OCI-LY1 (cell line): ENCODE results near the gene KCNJ4.

Source experiments
- H2AFZ ChIP-seq: fragments of 200-600 bp; sonication (generic), shearing (Covaris generic); 2 replicates; pipeline ENCODE4 v1.6.0; 2014; ENCODE audit warnings: antibody characterized with exemption, mild to moderate bottlenecking, low read length
- H3F3A ChIP-seq: fragments of 200-600 bp; sonication (generic), shearing (Covaris generic); 2 replicates; pipeline ENCODE4 v1.6.0; 2014; ENCODE audit warnings: mild to moderate bottlenecking, antibody characterized with exemption, low read length, moderate library complexity; ENCODE audit not compliant: insufficient read depth
- H3K27ac ChIP-seq: fragments of 200-600 bp; sonication (generic); 2 replicates; pipeline ENCODE4 v1.5.1; 2014; ENCODE audit warnings: low read length, mixed run types, mild to moderate bottlenecking, low read depth; ENCODE audit not compliant: poor library complexity, severe bottlenecking
- H3K27me3 ChIP-seq: fragments of 200-600 bp; sonication (generic); 2 replicates; pipeline ENCODE4 v1.6.0; 2014; ENCODE audit warnings: antibody characterized with exemption, mild to moderate bottlenecking, low read length, moderate library complexity; ENCODE audit not compliant: insufficient read depth
- H3K36me3 ChIP-seq: fragments of 200-600 bp; sonication (generic); 2 replicates; pipeline ENCODE4 v1.6.1; 2014; ENCODE audit warnings: mild to moderate bottlenecking, antibody characterized with exemption, low read length, moderate library complexity, mixed read lengths; ENCODE audit not compliant: insufficient read depth
- H3K4me1 ChIP-seq: fragments of 200-600 bp; sonication (generic); 2 replicates; pipeline ENCODE4 v1.5.1; 2014; ENCODE audit warnings: mild to moderate bottlenecking, low read length, moderate library complexity; ENCODE audit not compliant: insufficient read depth, severe bottlenecking
- H3K4me2 ChIP-seq: fragments of 200-600 bp; sonication (generic), shearing (Covaris generic); 2 replicates; pipeline ENCODE4 v1.6.1; 2014; ENCODE audit warnings: low read length
- H3K4me3 ChIP-seq: fragments of 200-600 bp; sonication (generic); 2 replicates; pipeline ENCODE4 v1.5.1; 2014; ENCODE audit warnings: low read length, low read depth, mild to moderate bottlenecking, mixed read lengths; ENCODE audit not compliant: poor library complexity, severe bottlenecking
- H3K79me2 ChIP-seq: fragments of 200-600 bp; shearing (Covaris generic); 2 replicates; pipeline ENCODE4 v1.6.1; 2016; ENCODE audit warnings: mixed run types, low read length, mixed read lengths; ENCODE audit not compliant: insufficient read depth
- H3K9ac ChIP-seq: fragments of 200-600 bp; sonication (generic), shearing (Covaris generic); 2 replicates; pipeline ENCODE4 v1.6.1; 2014; ENCODE audit warnings: mild to moderate bottlenecking, low read length, mixed read lengths
- H3K9me2 ChIP-seq: fragments of 200-600 bp; sonication (generic), shearing (Covaris generic); 2 replicates; pipeline ENCODE4 v1.6.1; 2014; ENCODE audit warnings: low read depth, mild to moderate bottlenecking, low read length, mixed read lengths
- H3K9me3 ChIP-seq: fragments of 200-600 bp; shearing (Covaris generic); 2 replicates; pipeline ENCODE4 v1.6.1; 2014; ENCODE audit warnings: low read length, mixed read lengths
- H4K20me1 ChIP-seq: fragments of 200-600 bp; sonication (generic), shearing (Covaris generic); 2 replicates; pipeline ENCODE4 v1.6.0; 2016; ENCODE audit warnings: mild to moderate bottlenecking, low read length; ENCODE audit not compliant: insufficient read depth
- EZH2 ChIP-seq: fragments of 200-600 bp; sonication (generic), shearing (Covaris generic); IDR thresholded peaks from 2 replicates; pipeline ENCODE4 v1.8.0; 2017; ENCODE audit warnings: borderline replicate concordance, mixed run types, mild to moderate bottlenecking, antibody characterized with exemption, low read length, moderate library complexity, mixed read lengths
- TF ChIP-seq, protein P1 (sequence below): fragments of 200-600 bp; sonication (generic), shearing (Covaris generic); IDR thresholded peaks from 2 replicates; pipeline ENCODE4 v1.5.1; 2017; ENCODE audit warnings: mild to moderate bottlenecking, antibody characterized with exemption, low read length, moderate library complexity, mixed read lengths

KCNJ4 gene

DNA sequence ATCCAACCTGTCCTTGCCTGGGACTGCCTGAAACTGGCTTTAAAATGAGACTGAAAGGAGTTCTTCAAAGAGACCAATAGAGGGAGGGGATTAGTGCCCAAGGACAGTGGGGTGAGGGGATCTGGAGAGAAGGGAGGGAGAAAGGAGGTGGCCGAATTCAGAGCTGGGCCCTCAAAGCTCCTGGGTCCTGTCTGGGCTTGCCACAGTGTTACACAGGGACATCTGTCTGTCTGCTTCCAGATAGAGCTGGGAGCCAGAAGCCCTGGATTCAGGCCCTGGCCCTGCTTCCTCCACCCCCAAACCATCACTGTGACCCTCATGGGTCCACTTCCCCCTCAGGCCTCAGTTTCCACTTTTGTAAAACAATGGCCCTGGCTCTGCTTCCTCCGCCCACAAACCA, 3.6 kb downstream of the KCNJ4 start:
- TF ChIP-seq EZH2 = no peak
- TF ChIP-seq, protein P1, sequence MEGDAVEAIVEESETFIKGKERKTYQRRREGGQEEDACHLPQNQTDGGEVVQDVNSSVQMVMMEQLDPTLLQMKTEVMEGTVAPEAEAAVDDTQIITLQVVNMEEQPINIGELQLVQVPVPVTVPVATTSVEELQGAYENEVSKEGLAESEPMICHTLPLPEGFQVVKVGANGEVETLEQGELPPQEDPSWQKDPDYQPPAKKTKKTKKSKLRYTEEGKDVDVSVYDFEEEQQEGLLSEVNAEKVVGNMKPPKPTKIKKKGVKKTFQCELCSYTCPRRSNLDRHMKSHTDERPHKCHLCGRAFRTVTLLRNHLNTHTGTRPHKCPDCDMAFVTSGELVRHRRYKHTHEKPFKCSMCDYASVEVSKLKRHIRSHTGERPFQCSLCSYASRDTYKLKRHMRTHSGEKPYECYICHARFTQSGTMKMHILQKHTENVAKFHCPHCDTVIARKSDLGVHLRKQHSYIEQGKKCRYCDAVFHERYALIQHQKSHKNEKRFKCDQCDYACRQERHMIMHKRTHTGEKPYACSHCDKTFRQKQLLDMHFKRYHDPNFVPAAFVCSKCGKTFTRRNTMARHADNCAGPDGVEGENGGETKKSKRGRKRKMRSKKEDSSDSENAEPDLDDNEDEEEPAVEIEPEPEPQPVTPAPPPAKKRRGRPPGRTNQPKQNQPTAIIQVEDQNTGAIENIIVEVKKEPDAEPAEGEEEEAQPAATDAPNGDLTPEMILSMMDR = no peak
- Histone ChIP-seq H3K36me3 (no peaks in the 10 kb centered on the region), H3K9me2 (no peaks in the 10 kb centered on the region), H3K27ac (no peak overlapping the region), H3F3A (no peaks in the 10 kb centered on the region), H3K79me2 (no peaks in the 10 kb centered on the region), H3K9me3 (no peaks in the 10 kb centered on the region), H2AFZ (no peak overlapping the region), H3K4me2 (no peak overlapping the region), H4K20me1 (no peaks in the 10 kb centered on the region), H3K4me1 (no peaks in the 10 kb centered on the region), H3K9ac (no peak overlapping the region), H3K27me3 (peaks cover 14% of the 10 kb centered on the region), H3K4me3 (no peak overlapping the region)

DNA sequence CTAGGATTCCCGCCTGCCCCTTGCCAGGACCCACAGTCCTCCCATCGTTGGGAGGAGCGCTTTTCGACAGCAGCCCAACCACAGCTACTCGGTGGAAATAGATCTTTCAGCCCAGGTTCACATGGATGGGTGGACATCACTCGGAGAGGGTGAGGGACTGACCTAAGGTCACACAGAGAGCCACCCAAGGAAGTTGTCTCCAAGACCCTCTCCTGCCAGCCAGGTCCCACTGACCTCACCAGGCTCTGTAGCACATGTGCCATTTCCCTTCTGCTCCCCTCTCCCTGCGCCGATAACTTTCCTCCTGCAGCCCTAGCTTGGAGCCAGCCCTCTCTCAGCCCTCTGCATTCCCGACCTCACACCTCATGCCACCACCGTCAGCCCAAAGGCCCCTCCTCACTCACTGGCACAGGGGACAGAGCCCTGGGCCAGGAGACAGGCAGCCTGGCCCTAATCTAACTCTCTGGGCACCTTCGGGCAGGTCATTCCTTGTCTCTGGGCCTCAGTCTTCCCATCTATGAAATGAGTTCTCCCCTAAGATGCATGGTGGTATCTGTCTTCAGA, 4.7 kb downstream of the KCNJ4 start:
- Histone ChIP-seq H3K4me3 (no peak overlapping the region), H3F3A (no peaks in the 10 kb centered on the region), H2AFZ (no peak overlapping the region), H3K9me3 (no peaks in the 10 kb centered on the region), H3K79me2 (no peaks in the 10 kb centered on the region), H3K36me3 (no peaks in the 10 kb centered on the region), H3K9ac (no peak overlapping the region), H3K27me3 (peaks cover 14% of the 10 kb centered on the region), H3K27ac (no peak overlapping the region), H3K9me2 (no peaks in the 10 kb centered on the region), H3K4me2 (no peak overlapping the region), H3K4me1 (no peaks in the 10 kb centered on the region), H4K20me1 (no peaks in the 10 kb centered on the region)
- TF ChIP-seq, protein P1 = no peak
- no peak for TF ChIP-seq EZH2

DNA sequence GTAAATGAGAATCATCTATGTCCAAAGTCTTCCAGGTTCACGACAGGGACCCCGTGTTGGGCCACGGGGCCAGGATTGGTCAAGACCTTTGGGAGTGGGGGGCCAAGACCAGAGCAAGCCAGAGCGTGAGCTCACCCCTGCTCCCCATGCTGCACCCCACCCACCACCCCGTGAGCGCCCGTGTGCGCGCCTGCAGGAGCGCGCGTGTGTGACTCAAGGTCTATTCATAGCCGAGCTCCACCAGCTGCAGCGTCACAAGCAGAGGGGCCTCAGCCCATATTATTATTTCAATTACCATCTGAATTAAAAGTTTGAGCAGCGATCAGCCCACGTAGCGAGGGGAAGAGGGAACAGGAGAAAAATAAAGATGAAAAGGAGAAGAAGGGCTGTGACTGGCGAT, 5.2 kb downstream of the KCNJ4 start:
- peaks cover 14% of the 10 kb centered on the region for H3K27me3 ChIP-seq
- H3K79me2 ChIP-seq = no peaks in the 10 kb centered on the region
- H3F3A ChIP-seq = no peaks in the 10 kb centered on the region
- no peaks in the 10 kb centered on the region for H3K9me2 ChIP-seq
- no peak overlapping the region for H2AFZ ChIP-seq
- H4K20me1 ChIP-seq = no peaks in the 10 kb centered on the region
- H3K4me2 ChIP-seq = no peak overlapping the region
- no peak overlapping the region for H3K27ac ChIP-seq
- no peak overlapping the region for H3K9ac ChIP-seq
- no peak overlapping the region for H3K4me3 ChIP-seq
- H3K36me3 ChIP-seq = no peaks in the 10 kb centered on the region
- no peaks in the 10 kb centered on the region for H3K4me1 ChIP-seq
- no peak for TF ChIP-seq EZH2
- TF ChIP-seq, protein P1 = no peak
- no peaks in the 10 kb centered on the region for H3K9me3 ChIP-seq
